Adrenal gland (tissue), 5 donors: ENCODE measurements around the gene NEK9.
A peak's percentile ranks its signal among the peaks of the same experiment; 100 is the strongest.

Experiments used
- CTCF ChIP-seq, 6 experiments: fragments of 450-650 bp in 4 of 6; fragments of 200-600 bp in 2 of 6; sonication (generic) in 1 of 6; IDR thresholded peaks; 1 replicate in 5 of 6; 2 replicates in 1 of 6; pipeline versions ENCODE4 v1.5.1 to v1.8.0; 2016 to 2021; ENCODE audit warnings: antibody characterized with exemption in 6 of 6, mild to moderate bottlenecking in 2 of 6, moderate library complexity in 1 of 6
- POLR2A ChIP-seq, 2 donors: fragments of 450-650 bp; IDR thresholded peaks; one replicate each; pipeline ENCODE4 v1.6.1; 2017; ENCODE audit warnings: antibody characterized with exemption in 2 of 2, mild to moderate bottlenecking in 2 of 2, moderate library complexity in 1 of 2
- donor health status: DM: no; HTN: no; CAD: no.

- TF ChIP-seq CTCF (IDR thresholded peaks at IDR 0.05) (peak in 5 of 6 experiments; percentile 18 to 40 (median 36)), POLR2A (IDR thresholded peaks at IDR 0.05) (no peak)
These were observed 15.1 kb upstream of the NEK9 start for GRCh38 chr14:75141967-75142366.
